Heart right ventricle (tissue), 16 donors: ENCODE measurements around the gene TUBA1C. TPM values are rescaled to one million over a fixed set of nuclear protein-coding genes. Genes with fewer than 3 reads are reported as not detected.
A peak's percentile ranks its signal among the peaks of the same experiment; 100 is the strongest.
"Not testable (repeated sequence)": the region's sequence is repeated elsewhere in the genome, so short reads cannot be mapped to it uniquely, and the experiment has no call there.

ENCODE experiments used
- ATAC-seq, 8 donors: fragments of 200-7000 bp; cut with Tn5 transposase; one replicate each; pipeline ENCODE4 v1.9.1; 2020; ENCODE audit warnings: mild to moderate bottlenecking in 8 of 8, moderate library complexity in 8 of 8, moderate number of reproducible peaks in 1 of 8
- DNase-seq, 2 donors: peaks; one replicate each; pipeline ENCODE4 v3.0.0-alpha.2; 2020
- H3K27ac ChIP-seq, 10 donors: fragments of 200-600 bp; sonication (generic) in 2 of 10; one replicate each; pipeline versions ENCODE4 v1.5.0 to v1.8.0; 2020 to 2022; ENCODE audit warnings: mild to moderate bottlenecking in 3 of 10
- H3K27me3 ChIP-seq, 7 donors: fragments of 200-600 bp; one replicate each; pipeline ENCODE4 v1.8.0; 2021 to 2022; ENCODE audit warnings: mild to moderate bottlenecking in 2 of 7
- H3K36me3 ChIP-seq, 9 donors: fragments of 200-600 bp; sonication (generic) in 1 of 9; one replicate each; pipeline versions ENCODE4 v1.5.0 to v1.8.0; 2020 to 2022; ENCODE audit warnings: mild to moderate bottlenecking in 2 of 9
- H3K4me1 ChIP-seq, 9 donors: fragments of 200-600 bp; sonication (generic) in 1 of 9; one replicate each; pipeline versions ENCODE4 v1.5.0 to v1.8.0; 2020 to 2022; ENCODE audit warnings: mild to moderate bottlenecking in 4 of 9
- H3K4me3 ChIP-seq, 10 donors: fragments of 200-600 bp; sonication (generic) in 2 of 10; one replicate each; pipeline versions ENCODE4 v1.5.0 to v1.8.0; 2020 to 2022; ENCODE audit warnings: mild to moderate bottlenecking in 7 of 10, moderate library complexity in 2 of 10
- H3K9me3 ChIP-seq, 11 donors: fragments of 200-600 bp in 10 of 11; sonication (generic) in 2 of 11; one replicate each; pipeline versions ENCODE4 v1.5.0 to v1.8.0; 2013 to 2022; ENCODE audit warnings: mild to moderate bottlenecking in 2 of 11, control low read depth in 1 of 11, moderate library complexity in 1 of 11
- WGBS, 2 donors: extraction: QIAGEN DNeasy Blood & Tissue Kit; methylation state at CpG; one replicate each; pipeline ENCODE4 v1.1.7; 2013; ENCODE audit warnings: inconsistent platforms in 1 of 2; 5-methylcytosine and 5-hydroxymethylcytosine counted together
- intact Hi-C, 10 donors: fragments of 100-400 bp; cut with DNase I; formaldehyde crosslinking; loops; one replicate each; pipeline versions ENCODE4 v1.11.1 to v1.14.2; 2022
- polyA plus RNA-seq, 2 donors: library from polyadenylated mRNA; stranded (reverse); fragments of 200-250 nt; gene quantifications; one replicate each; pipeline ENCODE4 v1.2.3, GENCODE V29; 2013
- total RNA-seq, 10 donors: library from RNA; stranded (reverse); fragmentation: NEBNext Ultra II Directional in 3 of 10; extraction: Animal tissue kit (Norgen Biotek cat#: 25700) in 3 of 10; gene quantifications; one replicate each; pipeline versions ENCODE4 v1.2.1 to v1.2.4, GENCODE V29; 2021 to 2023
- TF ChIP-seq, protein P1 (sequence below), 9 donors: fragments of 200-600 bp; sonication (generic) in 2 of 9; IDR thresholded peaks; one replicate each; pipeline versions ENCODE4 v1.5.0 to v1.8.0; 2021 to 2022; ENCODE audit warnings: antibody characterized with exemption in 9 of 9, mild to moderate bottlenecking in 5 of 9, moderate library complexity in 1 of 9
- donor health status: Arrhythmogenic right ventricular cardiomyopathy.
- donor health status: ischemic (EF 13 %, LVEDD 7.1; RV severe dilation, severe dysfunction).
- donor health status: healthy with polysubstance abuse.
- donor health status: DM: no; HTN: yes; CAD: no.
- donor health status: DM: no; HTN: no; CAD: no.
- donor health status: ischemic (EF 25% LVEDD 6.9; RV normal size, moderate dysfunction).
- donor health status: ischemic (EF 25% LVEDD 5.7; RV mildly dilated, moderate dysfunction).
- donor health status: healthy.
- donor health status: DM: yes; HTN: yes; CAD: no.
- donor health status: Ischemic cardiomyopathy.
- donor health status: ischemic (EF 35%, LVEDD 5.7; RV mildly dilated, moderate dysfunction).
- donor health status: nonischemic (EF 11% LVEDD 7.7; RV severe dilation, severe dysfunction).
- donor health status: DM: yes; HTN: yes; CAD: no.
- donor health status: PGD.
- donor health status: ischemic (EF 29% LVEDD 5.4; RV normal size, mild dysfunction).
- donor health status: nonischemic (EF 23%, LVEDD 6.1; RV moderate dilation, normal function).

TUBA1C gene
- total and polyA plus RNA-seq, 12 donors = 24.5 to 389 (median 53.1) TPM

DNA sequence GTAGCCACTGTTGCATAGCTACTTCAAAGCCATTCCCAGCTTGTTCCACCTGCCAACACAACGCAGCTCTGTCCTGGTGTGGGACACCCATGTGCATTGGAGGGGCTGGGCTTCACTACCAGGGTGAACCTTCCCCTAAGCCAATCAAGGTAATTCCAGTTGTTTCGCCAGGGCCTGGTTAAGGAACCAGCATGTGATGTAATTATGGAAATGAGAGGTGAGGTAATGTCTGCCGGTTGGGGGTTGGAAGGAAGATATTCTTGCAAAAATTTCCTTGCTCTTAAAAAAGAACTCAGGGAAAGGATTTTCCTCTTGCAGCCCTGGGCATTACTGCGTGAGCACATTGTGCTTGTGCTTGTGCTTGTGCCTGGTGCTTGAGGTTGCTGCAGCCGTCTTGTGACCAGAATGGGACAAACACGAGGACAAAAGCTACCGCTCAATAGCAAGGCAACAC, 14.9 kb downstream of the TUBA1C start:
- H3K27ac ChIP-seq = no peak overlapping the region
- TF ChIP-seq, protein P1, sequence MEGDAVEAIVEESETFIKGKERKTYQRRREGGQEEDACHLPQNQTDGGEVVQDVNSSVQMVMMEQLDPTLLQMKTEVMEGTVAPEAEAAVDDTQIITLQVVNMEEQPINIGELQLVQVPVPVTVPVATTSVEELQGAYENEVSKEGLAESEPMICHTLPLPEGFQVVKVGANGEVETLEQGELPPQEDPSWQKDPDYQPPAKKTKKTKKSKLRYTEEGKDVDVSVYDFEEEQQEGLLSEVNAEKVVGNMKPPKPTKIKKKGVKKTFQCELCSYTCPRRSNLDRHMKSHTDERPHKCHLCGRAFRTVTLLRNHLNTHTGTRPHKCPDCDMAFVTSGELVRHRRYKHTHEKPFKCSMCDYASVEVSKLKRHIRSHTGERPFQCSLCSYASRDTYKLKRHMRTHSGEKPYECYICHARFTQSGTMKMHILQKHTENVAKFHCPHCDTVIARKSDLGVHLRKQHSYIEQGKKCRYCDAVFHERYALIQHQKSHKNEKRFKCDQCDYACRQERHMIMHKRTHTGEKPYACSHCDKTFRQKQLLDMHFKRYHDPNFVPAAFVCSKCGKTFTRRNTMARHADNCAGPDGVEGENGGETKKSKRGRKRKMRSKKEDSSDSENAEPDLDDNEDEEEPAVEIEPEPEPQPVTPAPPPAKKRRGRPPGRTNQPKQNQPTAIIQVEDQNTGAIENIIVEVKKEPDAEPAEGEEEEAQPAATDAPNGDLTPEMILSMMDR (IDR thresholded peaks at IDR 0.05) = no peak
- 47 to 53% methylated on average over 7 of the region's 7 CpGs for WGBS, 2 donors
- H3K4me1 ChIP-seq = peaks cover 0 to 3% (median 0%) of the 10 kb centered on the region in 9 donors
- H3K4me3 ChIP-seq = no peak overlapping the region
- no peaks in the 10 kb centered on the region for H3K9me3 ChIP-seq
- H3K36me3 ChIP-seq = no peaks in the 10 kb centered on the region
- ATAC-seq (no peak), DNase-seq (no peak)
- intact Hi-C loops = no loop called here
- peaks cover 0 to 13% (median 10%) of the 10 kb centered on the region in 7 donors for H3K27me3 ChIP-seq

DNA sequence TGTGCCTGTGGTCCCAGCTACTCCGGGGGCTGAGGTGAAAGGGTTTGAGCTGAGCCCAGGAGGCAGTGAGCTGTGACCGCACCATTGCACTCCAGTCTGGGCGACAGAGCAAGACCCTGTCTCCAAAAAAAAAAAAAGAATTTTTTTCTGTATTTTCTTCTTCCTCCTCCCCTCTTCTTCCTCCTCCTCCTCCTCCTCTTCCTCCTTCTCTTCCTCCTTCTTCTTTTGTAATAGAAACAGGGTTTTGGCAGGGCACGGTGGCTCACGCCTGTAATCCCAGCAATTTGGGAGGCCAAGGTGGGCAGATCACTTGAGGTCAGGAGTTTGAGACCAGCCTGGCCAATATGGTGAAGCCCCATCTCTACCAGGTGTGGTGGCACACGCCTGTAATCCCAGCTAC, 15.7 kb downstream of the TUBA1C start:
- H3K4me3 ChIP-seq, H3K36me3 ChIP-seq, H3K27ac ChIP-seq, H3K9me3 ChIP-seq, DNase-seq, ATAC-seq, H3K4me1 ChIP-seq, intact Hi-C loops: not testable (repeated sequence)
- WGBS, 2 donors = 81 to 95% methylated on average over 6 of the region's 6 CpGs
- H3K27me3 ChIP-seq = peaks cover 0 to 20% (median 11%) of the 10 kb centered on the region in 7 donors

DNA sequence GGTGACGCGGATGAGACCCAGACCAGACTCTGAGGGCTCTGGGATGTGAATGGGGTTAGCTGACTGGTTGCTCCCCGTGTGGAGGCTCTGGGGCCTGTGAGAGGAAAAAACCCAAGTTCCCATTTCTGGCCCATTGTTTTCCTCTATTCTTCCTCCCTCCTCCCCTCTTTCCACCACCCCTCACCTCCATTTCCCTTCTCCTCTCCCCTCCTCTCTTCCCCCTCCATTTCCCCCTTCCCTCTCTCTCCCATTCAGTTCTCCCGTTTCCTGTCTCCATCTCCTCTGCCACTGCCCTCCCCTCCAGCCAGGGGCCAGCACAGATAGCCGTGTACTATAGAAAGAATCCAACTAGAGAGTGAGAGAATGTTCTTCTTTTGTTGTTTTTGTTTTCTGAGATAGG, 17.4 kb downstream of the TUBA1C start:
- WGBS, 2 donors = 66 to 86% methylated on average over 5 of the region's 5 CpGs
- ATAC-seq = no peak
- intact Hi-C loops = no loop called here

DNA sequence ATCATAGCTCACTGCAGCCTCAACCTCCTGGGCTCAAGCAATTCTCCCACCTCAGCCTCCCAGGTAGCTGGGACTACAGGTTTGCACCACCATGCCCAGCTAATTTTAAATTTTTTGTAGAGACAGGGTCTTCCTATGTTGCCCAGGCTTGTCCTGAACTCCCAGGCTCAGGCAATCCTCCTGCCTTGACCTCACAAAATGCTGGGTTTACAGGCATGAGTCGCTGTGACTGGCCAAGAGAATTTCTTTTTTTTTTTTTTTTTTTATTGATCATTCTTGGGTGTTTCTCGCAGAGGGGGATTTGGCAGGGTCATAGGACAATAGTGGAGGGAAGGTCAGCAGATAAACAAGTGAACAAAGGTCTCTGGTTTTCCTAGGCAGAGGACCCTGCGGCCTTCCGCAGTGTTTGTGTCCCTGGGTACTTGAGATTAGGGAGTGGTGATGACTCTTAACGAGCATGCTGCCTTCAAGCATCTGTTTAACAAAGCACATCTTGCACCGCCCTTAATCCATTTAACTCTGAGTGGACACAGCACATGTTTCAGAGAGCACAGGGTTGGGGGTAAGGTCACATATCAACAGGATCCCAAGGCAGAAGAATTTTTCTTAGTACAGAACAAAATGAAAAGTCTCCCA, 18.0 kb downstream of the TUBA1C start:
- H3K4me3 ChIP-seq, H3K27ac ChIP-seq, H3K4me1 ChIP-seq, H3K9me3 ChIP-seq, ATAC-seq, H3K36me3 ChIP-seq, DNase-seq, intact Hi-C loops: not testable (repeated sequence)
- WGBS, 2 donors = 96 to 100% methylated on average over 1 to 2 of the region's 6 CpGs
- H3K27me3 ChIP-seq = peaks cover 0 to 39% (median 25%) of the 10 kb centered on the region in 7 donors

More for the DNA sequence above, 17.4 kb downstream of the TUBA1C start:
- Histone ChIP-seq H3K27me3 (peaks cover 0 to 33% (median 20%) of the 10 kb centered on the region in 7 donors), H3K9me3 (no peaks in the 10 kb centered on the region), H3K4me3 (no peak overlapping the region), H3K36me3 (no peaks in the 10 kb centered on the region), H3K4me1 (no peaks in the 10 kb centered on the region), H3K27ac (no peak overlapping the region)
- DNase-seq = no peak
- TF ChIP-seq, protein P1 (IDR thresholded peaks at IDR 0.05) = no peak

DNA sequence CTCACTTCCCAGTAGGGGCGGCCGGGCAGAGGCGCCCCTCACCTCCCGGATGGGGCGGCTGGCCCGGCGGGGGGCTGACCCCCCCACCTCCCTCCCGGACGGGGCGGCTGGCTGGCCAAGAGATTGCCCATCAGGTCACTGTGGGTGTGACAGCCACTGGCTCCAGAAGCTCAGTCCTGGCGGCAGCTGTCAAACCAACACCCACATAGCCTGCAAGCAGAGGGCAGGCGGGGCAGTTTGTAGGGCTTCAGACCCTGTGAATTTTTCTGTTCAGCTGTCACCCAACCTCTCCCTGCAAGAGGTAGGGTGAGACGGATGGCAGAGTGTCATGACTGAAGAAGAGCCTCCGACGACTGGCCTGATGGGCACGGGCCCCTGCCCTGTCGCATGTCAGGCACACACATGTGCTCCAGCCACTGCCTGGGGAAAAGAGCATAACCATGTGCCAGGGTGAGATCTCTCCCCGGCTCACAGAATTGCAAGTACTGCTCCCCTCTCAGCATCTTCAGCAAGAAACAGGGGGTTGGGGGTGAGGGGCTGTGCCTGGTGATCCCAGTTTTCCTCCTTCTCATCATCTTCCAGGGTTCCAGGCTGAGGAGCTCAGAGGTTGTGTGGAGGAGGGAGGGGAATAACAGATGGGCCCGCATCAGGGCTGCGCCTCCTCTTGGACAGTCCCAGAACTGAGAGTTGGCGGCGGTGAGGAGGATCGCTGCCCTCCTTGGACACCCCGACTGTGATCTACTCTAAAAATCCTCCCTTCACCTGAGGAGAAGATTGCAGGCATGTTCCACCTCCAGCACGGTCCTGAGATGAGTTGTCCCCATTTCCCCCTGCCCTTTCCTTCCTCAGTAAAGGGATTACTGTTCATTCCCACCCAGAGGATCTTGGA, 18.9 kb downstream of the TUBA1C start:
- ATAC-seq (peak in 1 of 8 donors; percentile 17), DNase-seq (no peak)
- Histone ChIP-seq H3K4me1 (no peaks in the 10 kb centered on the region), H3K27ac (no peak overlapping the region), H3K9me3 (no peaks in the 10 kb centered on the region), H3K27me3 (peaks cover 0 to 45% (median 28%) of the 10 kb centered on the region in 7 donors), H3K4me3 (no peak overlapping the region), H3K36me3 (no peaks in the 10 kb centered on the region)
- intact Hi-C loops = no loop called here
- TF ChIP-seq, protein P1 (IDR thresholded peaks at IDR 0.05) = no peak
- 85 to 86% methylated on average over 21 to 22 of the region's 25 CpGs for WGBS, 2 donors
